ENCODE measurements around the gene IL6ST.
"Not testable (repeated sequence)": the region's sequence is repeated elsewhere in the genome, so short reads cannot be mapped to it uniquely, and the experiment has no call there.

Gene IL6ST

DNA sequence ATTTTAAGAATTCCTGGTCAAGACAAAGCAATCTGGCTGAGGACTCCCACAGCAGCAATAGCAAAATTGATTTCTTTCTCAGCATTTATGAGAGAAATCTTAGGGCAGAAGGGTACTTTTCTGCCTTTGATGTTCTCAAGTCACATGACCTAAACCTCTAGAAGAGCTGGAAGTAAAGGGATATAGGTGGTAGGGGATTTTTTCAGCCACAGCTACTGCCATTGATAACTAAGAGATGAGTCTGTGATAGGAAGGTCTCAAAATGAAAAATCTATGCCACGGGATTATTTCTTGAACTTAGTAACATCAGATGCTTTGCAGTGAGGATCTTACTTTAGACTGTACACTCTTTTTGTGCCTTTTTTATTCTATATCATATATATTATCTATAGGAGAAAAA is 35.6 kb downstream of the IL6ST start:
- no peaks in the 10 kb centered on the region for H3K27me3 ChIP-seq (ENCODE audit: control insufficient read depth in 1 of 2, insufficient read depth in 2 of 2, low read length in 2 of 2)
- peaks cover 50% of the 10 kb centered on the region for H3K36me3 ChIP-seq (ENCODE audit: insufficient read depth, low read length)
- H3K27ac ChIP-seq (ENCODE audit: low read depth, low read length) = no peak overlapping the region
- no peak overlapping the region for H3K9ac ChIP-seq (ENCODE audit: low read length)
- H3K4me3 ChIP-seq (ENCODE audit: low read depth in 1 of 2, low read length in 2 of 2) = no peak overlapping the region
- H3K9me3 ChIP-seq (ENCODE audit: low read length) = no peaks in the 10 kb centered on the region
- H3K4me1 ChIP-seq (ENCODE audit: insufficient read depth, low read length) = no peaks in the 10 kb centered on the region

DNA sequence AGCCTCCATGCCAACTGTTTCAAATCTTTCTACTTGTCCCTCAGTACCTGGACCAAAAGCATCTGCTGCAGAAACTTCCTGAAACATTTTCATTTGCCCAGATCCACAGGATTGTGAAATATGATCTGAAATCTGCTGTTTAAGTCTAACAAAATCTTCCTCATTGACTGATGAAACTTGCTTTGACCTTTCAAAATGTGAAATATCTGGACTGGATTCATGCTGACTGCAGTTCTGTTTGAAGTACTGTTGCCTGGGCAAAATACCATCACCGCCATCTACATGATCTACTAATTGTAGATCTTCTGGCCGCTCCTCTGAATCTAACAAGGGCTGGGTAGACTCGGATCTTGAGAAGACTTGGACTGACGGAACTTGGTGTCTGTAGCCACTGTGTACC is 53.6 kb downstream of the IL6ST start:
- peaks cover 14% of the 10 kb centered on the region for H3K36me3 ChIP-seq (ENCODE audit: insufficient read depth, low read length)

DNA sequence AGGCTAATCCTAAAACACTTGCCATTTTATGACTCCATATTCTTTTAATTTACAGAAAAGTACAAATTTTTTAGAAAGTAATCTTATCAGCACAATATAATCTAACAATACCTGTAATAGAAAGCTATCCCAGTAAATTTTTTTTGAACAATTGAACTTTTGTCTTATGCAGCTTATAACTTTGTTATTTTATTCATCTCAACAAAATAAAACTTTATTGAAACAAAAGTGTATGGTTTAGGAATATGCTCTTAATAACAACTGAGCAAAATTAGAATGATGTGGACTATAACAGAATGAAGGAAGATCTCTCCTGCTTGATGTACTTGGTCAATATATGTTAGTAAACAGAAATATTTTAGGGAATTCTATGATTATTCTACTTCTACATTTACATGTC is 57.2 kb downstream of the IL6ST start:
- H3K9ac ChIP-seq (ENCODE audit: low read length); H3K36me3 ChIP-seq (ENCODE audit: insufficient read depth, low read length); H3K27ac ChIP-seq (ENCODE audit: low read depth, low read length); H3K9me3 ChIP-seq (ENCODE audit: low read length); H3K27me3 ChIP-seq (ENCODE audit: control insufficient read depth in 1 of 2, insufficient read depth in 2 of 2, low read length in 2 of 2); H3K4me3 ChIP-seq (ENCODE audit: low read depth in 1 of 2, low read length in 2 of 2); H3K4me1 ChIP-seq (ENCODE audit: insufficient read depth, low read length): not testable (repeated sequence)

More for the DNA sequence above, 53.6 kb downstream of the IL6ST start:
- H3K9me3 ChIP-seq (ENCODE audit: low read length); H3K4me3 ChIP-seq (ENCODE audit: low read depth in 1 of 2, low read length in 2 of 2); H3K27me3 ChIP-seq (ENCODE audit: control insufficient read depth in 1 of 2, insufficient read depth in 2 of 2, low read length in 2 of 2); H3K4me1 ChIP-seq (ENCODE audit: insufficient read depth, low read length); H3K9ac ChIP-seq (ENCODE audit: low read length); H3K27ac ChIP-seq (ENCODE audit: low read depth, low read length): not testable (repeated sequence)

DNA sequence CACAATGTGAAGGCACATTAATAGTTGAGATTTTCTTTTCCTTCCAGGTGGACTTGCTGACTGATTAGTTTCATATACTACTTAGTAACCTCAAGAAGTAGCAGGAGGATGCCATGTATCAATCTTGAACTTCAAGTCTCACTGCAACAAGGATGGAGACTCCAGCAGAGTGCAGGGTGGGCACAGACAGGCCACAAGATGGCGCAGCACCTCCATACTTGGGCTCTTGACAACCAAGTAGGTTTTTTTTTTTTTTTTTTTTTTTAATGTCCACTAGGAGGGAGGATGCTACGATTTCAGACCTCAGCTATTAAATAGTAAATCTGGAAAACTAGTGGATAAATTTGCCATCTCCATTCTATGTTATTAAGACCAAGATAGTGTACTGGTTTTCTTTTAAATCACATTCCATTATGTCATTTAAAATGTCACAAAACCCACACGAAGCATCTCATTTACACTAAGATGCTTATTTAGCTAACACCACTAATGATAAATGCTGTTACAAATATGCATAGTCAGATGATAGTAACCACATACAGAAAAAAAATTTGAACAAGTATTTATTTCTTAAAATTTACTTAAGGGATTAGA is 58.6 kb downstream of the IL6ST start:
- Histone ChIP-seq H3K4me1 (ENCODE audit: insufficient read depth, low read length) (no peaks in the 10 kb centered on the region), H3K9me3 (ENCODE audit: low read length) (no peaks in the 10 kb centered on the region), H3K9ac (ENCODE audit: low read length) (no peak overlapping the region), H3K4me3 (ENCODE audit: low read depth in 1 of 2, low read length in 2 of 2) (no peak overlapping the region), H3K27me3 (ENCODE audit: control insufficient read depth in 1 of 2, insufficient read depth in 2 of 2, low read length in 2 of 2) (no peaks in the 10 kb centered on the region), H3K36me3 (ENCODE audit: insufficient read depth, low read length) (peaks cover 9% of the 10 kb centered on the region), H3K27ac (ENCODE audit: low read depth, low read length) (no peak overlapping the region)

DNA sequence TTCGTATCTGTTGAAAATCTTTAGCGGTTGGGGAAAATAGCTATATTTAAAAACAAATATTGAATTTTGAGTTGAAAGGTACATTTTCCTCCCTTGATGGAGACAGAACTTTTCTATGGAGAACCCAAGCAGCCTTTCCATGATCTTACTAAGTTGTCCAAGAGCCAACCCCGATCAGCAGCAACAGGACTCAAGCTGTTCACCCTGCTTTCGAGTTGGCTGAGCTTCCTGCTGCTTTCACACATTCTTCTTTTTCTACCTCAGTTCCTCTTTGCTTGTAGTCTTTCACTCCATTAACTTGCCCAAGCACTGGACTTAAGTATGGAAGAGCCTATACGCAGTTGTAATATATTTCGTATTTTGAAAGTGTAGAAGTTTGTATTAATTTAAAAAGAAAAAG is 59.4 kb downstream of the IL6ST start:
- Histone ChIP-seq H3K9ac (ENCODE audit: low read length) (no peak overlapping the region), H3K4me3 (ENCODE audit: low read depth in 1 of 2, low read length in 2 of 2) (no peak overlapping the region), H3K36me3 (ENCODE audit: insufficient read depth, low read length) (peaks cover 3% of the 10 kb centered on the region), H3K27me3 (ENCODE audit: control insufficient read depth in 1 of 2, insufficient read depth in 2 of 2, low read length in 2 of 2) (no peaks in the 10 kb centered on the region), H3K4me1 (ENCODE audit: insufficient read depth, low read length) (no peaks in the 10 kb centered on the region), H3K9me3 (ENCODE audit: low read length) (no peaks in the 10 kb centered on the region), H3K27ac (ENCODE audit: low read depth, low read length) (no peak overlapping the region)

DNA sequence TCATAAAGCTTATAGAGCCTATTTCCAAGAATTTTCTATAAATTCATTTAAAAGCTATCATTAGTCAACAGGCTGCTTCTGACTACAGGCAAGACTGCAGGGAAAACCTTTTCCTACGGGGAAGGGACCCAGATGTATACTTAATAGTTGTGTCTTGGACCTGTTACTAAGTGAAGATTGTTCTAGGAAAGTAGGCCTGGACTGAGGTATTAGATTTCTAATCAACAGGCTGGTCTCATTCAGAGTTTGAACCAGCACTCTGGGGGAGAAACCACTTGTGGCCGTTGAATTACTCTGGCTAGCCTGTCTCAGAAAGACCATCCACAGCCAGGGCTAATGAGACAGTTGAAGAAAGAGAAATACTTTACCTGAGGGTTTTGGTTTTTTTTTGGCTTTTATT is 60.0 kb downstream of the IL6ST start:
- Histone ChIP-seq H3K27me3 (ENCODE audit: control insufficient read depth in 1 of 2, insufficient read depth in 2 of 2, low read length in 2 of 2) (no peaks in the 10 kb centered on the region), H3K27ac (ENCODE audit: low read depth, low read length) (no peak overlapping the region), H3K36me3 (ENCODE audit: insufficient read depth, low read length) (no peaks in the 10 kb centered on the region), H3K9me3 (ENCODE audit: low read length) (no peaks in the 10 kb centered on the region), H3K4me1 (ENCODE audit: insufficient read depth, low read length) (no peaks in the 10 kb centered on the region), H3K4me3 (ENCODE audit: low read depth in 1 of 2, low read length in 2 of 2) (no peak overlapping the region), H3K9ac (ENCODE audit: low read length) (no peak overlapping the region)

DNA sequence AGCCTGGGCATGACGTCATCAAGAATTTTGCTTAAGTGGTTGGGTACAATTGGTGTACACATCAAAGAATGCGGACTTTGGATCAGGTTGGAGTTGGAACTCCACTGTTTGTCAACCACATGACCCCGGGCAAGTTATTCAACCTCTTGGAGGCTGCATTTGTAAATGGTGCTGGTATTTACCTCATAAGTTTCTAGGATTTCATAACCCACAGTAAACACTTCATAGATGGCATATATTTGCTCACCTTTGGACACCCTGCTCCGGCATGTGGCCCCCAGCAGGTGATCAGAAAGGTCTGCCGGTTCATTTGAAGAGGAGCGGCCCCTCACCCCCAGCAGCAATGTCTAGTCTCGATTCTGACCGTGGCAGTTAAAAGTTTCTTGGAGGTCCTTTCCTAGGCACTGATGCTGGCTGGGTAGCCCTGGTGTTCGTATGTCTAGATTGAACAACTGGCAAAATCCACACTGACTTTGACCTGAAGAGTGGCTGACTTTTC is 60.6 kb downstream of the IL6ST start:
- Histone ChIP-seq H3K36me3 (ENCODE audit: insufficient read depth, low read length) (no peaks in the 10 kb centered on the region), H3K4me1 (ENCODE audit: insufficient read depth, low read length) (no peaks in the 10 kb centered on the region), H3K9me3 (ENCODE audit: low read length) (no peaks in the 10 kb centered on the region), H3K27ac (ENCODE audit: low read depth, low read length) (no peak overlapping the region), H3K9ac (ENCODE audit: low read length) (no peak overlapping the region), H3K4me3 (ENCODE audit: low read depth in 1 of 2, low read length in 2 of 2) (no peak overlapping the region), H3K27me3 (ENCODE audit: control insufficient read depth in 1 of 2, insufficient read depth in 2 of 2, low read length in 2 of 2) (no peaks in the 10 kb centered on the region)

DNA sequence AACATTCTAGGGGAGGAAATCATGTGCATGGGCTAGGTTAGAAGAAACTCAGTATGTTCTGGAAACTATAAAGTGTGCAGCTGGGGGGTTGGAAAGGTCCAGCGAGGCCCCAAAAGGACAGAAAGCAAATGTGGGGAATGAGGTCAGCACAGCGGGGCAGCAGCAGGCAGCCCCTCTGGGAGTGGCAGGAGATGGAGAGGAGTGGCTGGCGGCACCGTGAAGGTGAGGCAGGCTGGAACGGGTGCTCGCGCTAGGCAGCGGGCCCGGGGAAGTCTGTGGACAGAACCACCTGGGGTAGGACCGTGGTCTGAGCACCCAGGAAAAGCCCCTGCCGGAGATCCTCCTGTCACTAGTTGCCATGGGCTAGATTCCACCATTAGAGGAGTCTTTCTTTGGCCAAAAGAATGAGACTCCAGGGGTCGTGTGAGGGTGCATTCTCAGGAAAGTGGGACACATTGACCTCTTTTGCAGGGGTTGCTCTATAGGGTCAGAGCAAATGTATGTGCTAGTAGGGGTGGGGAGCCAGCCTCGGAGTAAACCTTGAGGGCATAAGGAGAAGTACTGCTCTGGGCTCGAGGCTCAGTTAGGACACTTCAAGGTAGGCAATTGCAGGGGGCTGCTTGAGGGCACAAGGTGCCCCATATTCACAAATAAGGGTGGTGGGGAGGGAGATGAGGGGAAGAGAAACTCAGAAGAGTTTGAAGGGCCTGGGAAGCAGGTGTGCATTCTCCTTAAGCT is 61.2 kb downstream of the IL6ST start:
- Histone ChIP-seq H3K4me3 (ENCODE audit: low read depth in 1 of 2, low read length in 2 of 2) (no peak overlapping the region), H3K9ac (ENCODE audit: low read length) (no peak overlapping the region), H3K27ac (ENCODE audit: low read depth, low read length) (no peak overlapping the region), H3K36me3 (ENCODE audit: insufficient read depth, low read length) (no peaks in the 10 kb centered on the region), H3K4me1 (ENCODE audit: insufficient read depth, low read length) (no peaks in the 10 kb centered on the region), H3K9me3 (ENCODE audit: low read length) (no peaks in the 10 kb centered on the region), H3K27me3 (ENCODE audit: control insufficient read depth in 1 of 2, insufficient read depth in 2 of 2, low read length in 2 of 2) (no peaks in the 10 kb centered on the region)

DNA sequence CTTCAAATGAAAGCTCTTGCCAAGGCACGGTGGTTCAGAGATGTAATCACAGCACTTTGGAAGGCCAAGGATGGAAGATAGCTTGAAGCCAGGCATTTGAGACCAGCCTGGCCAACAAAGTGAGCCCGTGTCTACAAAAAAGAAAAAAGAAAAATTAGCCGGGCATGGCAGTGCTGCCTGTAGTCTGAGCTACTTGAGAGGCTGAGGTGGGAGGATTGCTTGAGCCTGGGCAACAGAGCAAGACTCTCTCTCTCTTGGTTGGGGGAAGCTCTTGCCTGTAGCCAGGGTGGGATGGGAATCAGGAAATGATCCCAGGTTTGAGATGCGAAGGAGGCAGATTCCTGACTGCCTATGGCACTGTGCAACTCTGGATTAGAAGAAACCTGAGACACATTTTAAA is 62.1 kb downstream of the IL6ST start:
- H3K27ac ChIP-seq (ENCODE audit: low read depth, low read length) = no peak overlapping the region
- no peak overlapping the region for H3K4me3 ChIP-seq (ENCODE audit: low read depth in 1 of 2, low read length in 2 of 2)
- no peaks in the 10 kb centered on the region for H3K36me3 ChIP-seq (ENCODE audit: insufficient read depth, low read length)
- H3K9ac ChIP-seq (ENCODE audit: low read length) = no peak overlapping the region
- H3K4me1 ChIP-seq (ENCODE audit: insufficient read depth, low read length) = no peaks in the 10 kb centered on the region
- H3K9me3 ChIP-seq (ENCODE audit: low read length) = no peaks in the 10 kb centered on the region
- no peaks in the 10 kb centered on the region for H3K27me3 ChIP-seq (ENCODE audit: control insufficient read depth in 1 of 2, insufficient read depth in 2 of 2, low read length in 2 of 2)

DNA sequence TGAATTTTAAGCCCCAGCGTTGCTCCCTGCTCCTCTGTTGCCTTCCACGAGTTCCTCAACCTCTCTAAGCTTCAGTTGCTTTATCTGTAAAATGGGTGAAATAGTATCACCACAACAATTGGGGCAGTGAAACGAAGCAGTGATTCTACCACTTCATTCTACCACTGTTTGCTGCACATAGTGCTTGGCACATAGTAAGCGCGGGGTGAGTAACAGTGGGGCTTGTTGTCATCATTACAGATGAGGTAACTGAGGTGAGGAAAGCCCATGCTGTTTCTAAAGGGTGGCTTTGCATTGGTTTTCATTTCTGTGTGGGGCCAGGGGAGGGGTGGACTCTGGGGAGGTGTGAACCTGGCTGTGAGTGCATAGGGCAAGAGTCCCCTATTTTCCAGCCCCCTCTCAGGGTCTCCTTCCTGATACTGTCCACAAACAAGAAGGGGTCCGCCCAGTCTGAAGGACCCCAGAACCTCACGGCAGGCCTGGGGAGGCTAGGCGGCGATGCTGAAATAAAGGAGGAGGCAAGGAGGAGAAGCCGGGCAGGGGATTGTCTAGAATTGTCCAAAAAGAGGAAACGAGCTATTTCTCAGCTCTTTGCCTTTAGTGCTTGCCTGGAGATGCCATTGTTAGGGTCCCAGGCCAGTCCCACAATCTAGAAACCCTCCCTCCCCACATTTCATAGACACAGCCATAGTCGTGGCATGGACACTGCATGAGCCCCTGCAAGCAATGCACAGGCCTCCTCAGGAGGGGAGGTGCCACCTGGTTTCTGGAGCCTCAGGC is 65.6 kb downstream of the IL6ST start:
- H3K9me3 ChIP-seq (ENCODE audit: low read length) = no peaks in the 10 kb centered on the region
- H3K4me1 ChIP-seq (ENCODE audit: insufficient read depth, low read length) = no peaks in the 10 kb centered on the region
- no peak overlapping the region for H3K9ac ChIP-seq (ENCODE audit: low read length)
- no peak overlapping the region for H3K27ac ChIP-seq (ENCODE audit: low read depth, low read length)
- no peaks in the 10 kb centered on the region for H3K27me3 ChIP-seq (ENCODE audit: control insufficient read depth in 1 of 2, insufficient read depth in 2 of 2, low read length in 2 of 2)
- H3K36me3 ChIP-seq (ENCODE audit: insufficient read depth, low read length) = no peaks in the 10 kb centered on the region
- H3K4me3 ChIP-seq (ENCODE audit: low read depth in 1 of 2, low read length in 2 of 2) = no peak overlapping the region

DNA sequence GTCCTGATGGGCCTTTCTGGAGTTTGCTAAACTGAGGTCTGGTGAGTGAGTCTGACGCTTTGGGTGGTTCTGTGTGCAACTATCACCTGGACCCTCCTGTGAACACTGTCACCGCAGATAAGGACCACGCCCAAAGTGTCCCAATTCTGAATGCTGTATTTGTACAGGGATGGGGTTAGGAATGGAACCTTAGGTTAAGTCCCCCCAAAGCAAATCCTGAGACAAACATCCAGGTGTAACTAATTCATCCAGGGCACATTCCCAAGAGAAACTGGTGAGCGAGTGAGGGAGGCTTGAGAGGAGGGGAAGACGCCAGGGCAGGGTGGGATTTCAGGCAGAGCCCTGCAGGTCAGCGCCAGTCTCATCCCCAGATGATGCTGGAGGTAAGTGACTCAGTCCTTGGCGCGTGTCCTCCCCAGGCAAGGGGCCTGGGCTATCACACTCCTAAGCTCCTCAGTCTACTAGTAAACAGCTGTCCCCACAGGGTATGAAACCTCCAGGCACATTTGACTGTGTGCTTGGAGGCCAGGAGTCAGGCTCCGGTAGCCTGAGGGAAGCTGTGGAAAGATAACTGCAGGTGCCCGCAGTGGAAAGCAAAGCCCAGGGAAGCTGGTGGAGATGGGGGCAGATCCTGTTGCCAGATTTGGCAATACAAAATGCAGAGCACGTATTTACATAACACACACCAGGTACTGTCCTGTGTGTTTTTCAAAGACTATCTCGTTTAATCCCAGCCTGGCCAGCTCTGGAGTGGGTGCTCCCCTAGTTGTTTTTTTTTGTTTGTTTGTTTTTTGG is 66.7 kb downstream of the IL6ST start:
- H3K4me3 ChIP-seq (ENCODE audit: low read depth in 1 of 2, low read length in 2 of 2) = no peak overlapping the region
- no peaks in the 10 kb centered on the region for H3K4me1 ChIP-seq (ENCODE audit: insufficient read depth, low read length)
- no peaks in the 10 kb centered on the region for H3K9me3 ChIP-seq (ENCODE audit: low read length)
- H3K9ac ChIP-seq (ENCODE audit: low read length) = no peak overlapping the region
- no peaks in the 10 kb centered on the region for H3K27me3 ChIP-seq (ENCODE audit: control insufficient read depth in 1 of 2, insufficient read depth in 2 of 2, low read length in 2 of 2)
- no peaks in the 10 kb centered on the region for H3K36me3 ChIP-seq (ENCODE audit: insufficient read depth, low read length)
- H3K27ac ChIP-seq (ENCODE audit: low read depth, low read length) = no peak overlapping the region

All from muscle layer of colon (tissue), 2 donors.